Measurements from ENCODE around the gene C2CD2.

GRCh38 chr21:41927727-41928409, 25.9 kb downstream of the C2CD2 start:
- TF ChIP-seq POLR2A (IDR thresholded peaks at IDR 0.05), result no peak
- no peak for TF ChIP-seq CTCF (IDR thresholded peaks at IDR 0.05)

Data from adrenal gland (tissue), 5 donors.